ENCODE results near the gene DDR2.

The DDR2 gene

GRCh38 chr1:162708286-162708685, 76.0 kb downstream of the DDR2 start:
- TF ChIP-seq CTCF (IDR thresholded peaks at IDR 0.05; ENCODE audit: low read depth, low read length, missing control alignments) = no peak
- in situ Hi-C loops (cut with HindIII; ENCODE audit: low pct_ligation_motif_present, low sequenced_read_pairs) = no loop called here

GRCh38 chr1:162709132-162709860, 77.0 kb downstream of the DDR2 start:
- no peaks in the 10 kb centered on the region for H3K27me3 ChIP-seq (replicated peaks)
- H3K36me3 ChIP-seq (replicated peaks) = peaks cover 12% of the 10 kb centered on the region
- no peak overlapping the region for H3K4me3 ChIP-seq (ENCODE audit: low read depth, low read length)
- H3K27ac ChIP-seq = no peak overlapping the region
- in situ Hi-C loops (cut with HindIII; ENCODE audit: low pct_ligation_motif_present, low sequenced_read_pairs) = no loop called here
- no peak for TF ChIP-seq CTCF (IDR thresholded peaks at IDR 0.05; ENCODE audit: low read depth, low read length, missing control alignments)
- DNase-seq = no peak

More at GRCh38 chr1:162708286-162708685, 76.0 kb downstream of the DDR2 start:
- H3K27ac ChIP-seq = no peak overlapping the region
- DNase-seq = no peak
- H3K27me3 ChIP-seq (replicated peaks) = no peaks in the 10 kb centered on the region
- no peak overlapping the region for H3K4me3 ChIP-seq (ENCODE audit: low read depth, low read length)
- peaks cover 12% of the 10 kb centered on the region for H3K36me3 ChIP-seq (replicated peaks)

- DNase-seq = no peak
- Histone ChIP-seq H3K36me3 (replicated peaks) (peaks cover 12% of the 10 kb centered on the region), H3K27ac (peak overlapping the region; percentile 32), H3K27me3 (replicated peaks) (no peaks in the 10 kb centered on the region), H3K4me3 (ENCODE audit: low read depth, low read length) (no peak overlapping the region)
- in situ Hi-C loops (cut with HindIII; ENCODE audit: low pct_ligation_motif_present, low sequenced_read_pairs) = no loop called here
- TF ChIP-seq CTCF (IDR thresholded peaks at IDR 0.05; ENCODE audit: low read depth, low read length, missing control alignments) = no peak
Observed at GRCh38 chr1:162709870-162710269, 77.6 kb downstream of the DDR2 start.

- TF ChIP-seq CTCF (IDR thresholded peaks at IDR 0.05; ENCODE audit: low read depth, low read length, missing control alignments) = no peak
- Histone ChIP-seq H3K27me3 (replicated peaks) (no peaks in the 10 kb centered on the region), H3K27ac (peak overlapping the region; percentile 32), H3K36me3 (replicated peaks) (peaks cover 12% of the 10 kb centered on the region), H3K4me3 (ENCODE audit: low read depth, low read length) (no peak overlapping the region)
- in situ Hi-C loops (cut with HindIII; ENCODE audit: low pct_ligation_motif_present, low sequenced_read_pairs) = no loop called here
- DNase-seq = no peak
Observed at GRCh38 chr1:162710345-162710744, 78.1 kb downstream of the DDR2 start.

GRCh38 chr1:162710780-162711465, 78.7 kb downstream of the DDR2 start:
- in situ Hi-C loops (cut with HindIII; ENCODE audit: low pct_ligation_motif_present, low sequenced_read_pairs) = no loop called here
- H3K4me3 ChIP-seq (ENCODE audit: low read depth, low read length) = no peak overlapping the region
- peaks cover 7% of the 10 kb centered on the region for H3K36me3 ChIP-seq (replicated peaks)
- peak overlapping the region; percentile 15 for H3K27ac ChIP-seq
- no peak for DNase-seq
- TF ChIP-seq CTCF (IDR thresholded peaks at IDR 0.05; ENCODE audit: low read depth, low read length, missing control alignments) = no peak
- H3K27me3 ChIP-seq (replicated peaks) = no peaks in the 10 kb centered on the region
